GM23248 (cell line): ENCODE measurements around the gene PRIM1.

Experiments used
- EZH2 ChIP-seq: fragments of 200-600 bp; sonication (generic); IDR thresholded peaks from 2 replicates; pipeline ENCODE4 v1.6.1; 2018; ENCODE audit warnings: antibody characterized with exemption, mild to moderate bottlenecking; ENCODE audit not compliant: insufficient read depth, poor library complexity, severe bottlenecking
- EZH2phosphoT487 ChIP-seq: fragments of 200-600 bp; sonication (generic); IDR thresholded peaks from 2 replicates; pipeline ENCODE4 v1.6.1; 2018; ENCODE audit warnings: antibody characterized with exemption, moderate library complexity, mild to moderate bottlenecking, low read depth; ENCODE audit not compliant: insufficient read depth

- no peak for TF ChIP-seq EZH2
- TF ChIP-seq EZH2phosphoT487: no peak
Measured at GRCh38 chr12:56724701-56724971, 27.5 kb downstream of the PRIM1 start.
